ENCODE data around the gene APOBEC4. TPM values are rescaled to one million over a fixed set of nuclear protein-coding genes. Genes with fewer than 3 reads are reported as not detected.
A peak's percentile ranks its signal among the peaks of the same experiment; 100 is the strongest.

APOBEC4 gene
- total RNA-seq, 1 experiment from 2014 or later: not detected

DNA sequence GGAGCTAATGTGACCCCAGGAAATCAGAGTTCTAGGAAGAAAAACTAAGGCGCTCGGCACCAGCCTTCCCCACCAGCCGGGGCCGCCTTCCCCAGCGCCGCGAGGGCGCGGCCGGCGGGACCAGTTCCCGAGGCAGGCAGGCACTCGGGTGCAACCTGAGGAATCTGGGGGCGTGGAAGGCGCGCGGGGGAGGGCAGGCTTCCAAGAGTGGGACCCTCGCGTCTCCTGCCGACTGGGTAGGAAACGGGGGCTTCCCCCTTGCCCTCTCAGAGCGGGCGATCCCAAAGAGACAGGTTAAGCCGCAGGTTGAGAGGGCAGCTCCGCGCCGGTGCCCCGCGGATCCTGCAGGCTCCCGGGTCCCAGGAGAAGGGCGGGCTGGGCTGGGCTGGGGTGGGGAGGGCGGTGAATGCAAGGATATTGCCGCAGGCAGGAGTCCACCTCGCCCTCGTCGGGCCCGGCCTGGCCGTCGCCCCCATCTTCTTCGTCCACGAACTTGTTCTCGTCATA lies 18.0 kb downstream of the APOBEC4 start:
- POLR2A ChIA-PET: no interaction called here
- TF ChIP-seq REST (IDR thresholded peaks at IDR 0.05; ENCODE audit: insufficient read depth in 1 of 2, low read depth in 2 of 2, low read length in 1 of 2): no peak
- in situ Hi-C loops (cut with HindIII; ENCODE audit: low pct_unique_long_range_greater_than_20kb, low sequenced_read_pairs): no loop called here

GRCh38 chr1:183634429-183635065 lies 18.6 kb downstream of the APOBEC4 start:
- H3K27ac ChIP-seq (ENCODE audit: low read length): peak overlapping the region; percentile 88
- DNase-seq (ENCODE audit: low read depth, low spot score): no peak
- peaks cover 18% of the 10 kb centered on the region for H3K36me3 ChIP-seq (ENCODE audit: control insufficient read depth, insufficient read depth, low read length)
- H3K27me3 ChIP-seq (ENCODE audit: control insufficient read depth, insufficient read depth, low read length): 0 out of 2 replicates have a peak, but pooled peaks cover 4% of the 10 kb centered on the region
- H3K4me3 ChIP-seq (ENCODE audit: low read depth in 2 of 2, low read length in 2 of 2): peak overlapping the region; percentile 84 to 99
- no peak for ATAC-seq
- BruUV-seq (replicated peaks): TSS peak; percentile 77
- TF ChIP-seq CTCF (IDR thresholded peaks at IDR 0.05): no peak
- no peak for TF ChIP-seq TCF7L2 (IDR thresholded peaks at IDR 0.05; ENCODE audit: low read depth, low read length)
- no peak for TF ChIP-seq POLR2AphosphoS5 (IDR thresholded peaks at IDR 0.05; ENCODE audit: low read depth, low read length)
- TF ChIP-seq REST (IDR thresholded peaks at IDR 0.05; ENCODE audit: insufficient read depth in 1 of 2, low read depth in 2 of 2, low read length in 1 of 2): no peak
- no peak for TF ChIP-seq SIN3A (IDR thresholded peaks at IDR 0.05; ENCODE audit: borderline replicate concordance, insufficient read depth, low read depth, low read length)
- intact Hi-C loops (cut with micrococcal nuclease; ENCODE audit: unreplicated experiment): no loop called here
- in situ Hi-C loops (cut with HindIII; ENCODE audit: low pct_unique_long_range_greater_than_20kb, low sequenced_read_pairs): no loop called here
- no peaks in the 10 kb centered on the region for H3K9me3 ChIP-seq (ENCODE audit: control insufficient read depth, insufficient read depth, low read depth, low read length)
- POLR2A ChIA-PET: interaction anchor here (0.6 to 0.7 kb wide), 2 partner anchors 266 to 434 kb away, joined by 3 to 7 read pairs; no protein-coding TSS in a partner anchor
- CTCF ChIA-PET: interaction anchor here (0.8 kb wide), 1 partner anchor 10 kb away, joined by 3 read pairs; no protein-coding TSS in a partner anchor
- H3K4me1 ChIP-seq (ENCODE audit: control insufficient read depth, insufficient read depth, low read length): peaks cover 19% of the 10 kb centered on the region

More for the DNA sequence above, 18.0 kb downstream of the APOBEC4 start:
- CTCF ChIA-PET: interaction anchor here (0.7 kb wide), 1 partner anchor 393 kb away, joined by 3 read pairs; no protein-coding TSS in a partner anchor
- BruUV-seq (replicated peaks): no TSS peak
- DNase-seq (ENCODE audit: low read depth, low spot score) (no peak), ATAC-seq (peak; percentile 68)
- peak overlapping the region; percentile 84 to 99 for H3K4me3 ChIP-seq (ENCODE audit: low read depth in 2 of 2, low read length in 2 of 2)
- peaks cover 19% of the 10 kb centered on the region for H3K4me1 ChIP-seq (ENCODE audit: control insufficient read depth, insufficient read depth, low read length)
- intact Hi-C loops (cut with micrococcal nuclease; ENCODE audit: unreplicated experiment): no loop called here
- H3K36me3 ChIP-seq (ENCODE audit: control insufficient read depth, insufficient read depth, low read length): peaks cover 12% of the 10 kb centered on the region
- H3K27ac ChIP-seq (ENCODE audit: low read length): peak overlapping the region; percentile 88
- no peaks in the 10 kb centered on the region for H3K9me3 ChIP-seq (ENCODE audit: control insufficient read depth, insufficient read depth, low read depth, low read length)
- 0 out of 2 replicates have a peak, but pooled peaks cover 4% of the 10 kb centered on the region for H3K27me3 ChIP-seq (ENCODE audit: control insufficient read depth, insufficient read depth, low read length)

Data from Panc1 (cell line).